Heart left ventricle (tissue), 16 donors: Measurements from ENCODE around the gene FKBP5. TPM values are rescaled to one million over a fixed set of nuclear protein-coding genes. Genes with fewer than 3 reads are reported as not detected.

Source experiments
- ATAC-seq, 4 donors: fragments of 200-7000 bp; cut with Tn5 transposase; one replicate each; pipeline ENCODE4 v1.9.1; 2020 to 2022; ENCODE audit warnings: moderate library complexity in 4 of 4, mild to moderate bottlenecking in 3 of 4, moderate number of reproducible peaks in 1 of 4
- DNase-seq, 5 donors: peaks; one replicate each; pipeline ENCODE4 v3.0.0-alpha.2; 2020
- H3K27ac ChIP-seq, 12 donors: fragments of 200-600 bp; sonication (generic) in 4 of 12; one replicate each; pipeline versions ENCODE4 v1.5.0 to v1.8.0; 2016 to 2022; ENCODE audit warnings: mild to moderate bottlenecking in 2 of 12
- H3K27me3 ChIP-seq, 9 donors: fragments of 200-600 bp; sonication (generic) in 2 of 9; one replicate each; pipeline versions ENCODE4 v1.5.1 to v1.8.0; 2016 to 2022; ENCODE audit warnings: mild to moderate bottlenecking in 3 of 9
- H3K36me3 ChIP-seq, 9 donors: fragments of 200-600 bp; sonication (generic) in 2 of 9; one replicate each; pipeline versions ENCODE4 v1.5.0 to v1.8.0; 2018 to 2022; ENCODE audit warnings: mild to moderate bottlenecking in 2 of 9
- H3K4me1 ChIP-seq, 12 donors: fragments of 200-600 bp; sonication (generic) in 4 of 12; one replicate each; pipeline versions ENCODE4 v1.5.0 to v1.8.0; 2016 to 2022; ENCODE audit warnings: mild to moderate bottlenecking in 3 of 12
- H3K4me3 ChIP-seq, 12 donors: fragments of 200-600 bp; sonication (generic) in 4 of 12; one replicate each; pipeline versions ENCODE4 v1.5.0 to v1.8.0; 2017 to 2022; ENCODE audit warnings: mild to moderate bottlenecking in 9 of 12, moderate library complexity in 4 of 12
- H3K9me3 ChIP-seq, 12 donors: fragments of 200-600 bp; sonication (generic) in 4 of 12; one replicate each; pipeline versions ENCODE4 v1.5.0 to v1.8.0; 2016 to 2022; ENCODE audit warnings: mild to moderate bottlenecking in 1 of 12
- CTCF ChIP-seq, 12 donors: fragments of 200-600 bp; sonication (generic) in 4 of 12; IDR thresholded peaks; one replicate each; pipeline versions ENCODE4 v1.5.0 to v1.8.0; 2018 to 2022; ENCODE audit warnings: antibody characterized with exemption in 12 of 12, mild to moderate bottlenecking in 5 of 12
- POLR2A ChIP-seq, 2 donors: fragments of 450-650 bp; IDR thresholded peaks; one replicate each; pipeline ENCODE4 v1.6.1; 2017; ENCODE audit warnings: antibody characterized with exemption in 2 of 2, mild to moderate bottlenecking in 2 of 2, moderate library complexity in 2 of 2
- WGBS, 4 donors: extraction: QIAGEN DNeasy Blood & Tissue Kit in 2 of 4; methylation state at CpG; one replicate each; pipeline versions ENCODE4 v1.1.5 to v1.1.7; 2013 to 2018; 5-methylcytosine and 5-hydroxymethylcytosine counted together
- intact Hi-C, 10 donors: fragments of 100-400 bp; cut with DNase I; formaldehyde crosslinking; loops; one replicate each; pipeline versions ENCODE4 v1.11.1 to v1.14.2; 2022
- polyA plus RNA-seq, 2 donors: library from polyadenylated mRNA; stranded (reverse); fragments of 200-250 nt; gene quantifications; one replicate each; pipeline ENCODE4 v1.2.3, GENCODE V29; 2013
- total RNA-seq, 9 donors: library from RNA; depleted of rRNA in 2 of 9; stranded (reverse); fragments of >200 nt in 2 of 9; fragmentation: NEBNext Ultra II Directional in 3 of 9; extraction: Animal tissue kit (Norgen Biotek cat#: 25700) in 3 of 9; gene quantifications; one replicate each; pipeline versions ENCODE4 v1.1.0 to v1.2.4, GENCODE V29; 2016 to 2023
- donor health status: ischemic (EF 13 %, LVEDD 7.1; RV severe dilation, severe dysfunction).
- donor health status: healthy with polysubstance abuse.
- donor health status: DM: no; HTN: yes; CAD: no.
- donor health status: DM: no; HTN: no; CAD: no.
- donor health status: ischemic (EF 25% LVEDD 6.9; RV normal size, moderate dysfunction).
- donor health status: ischemic (EF 25% LVEDD 5.7; RV mildly dilated, moderate dysfunction).
- donor health status: healthy.
- donor health status: DM: yes; HTN: yes; CAD: no.
- donor health status: ischemic (EF 35%, LVEDD 5.7; RV mildly dilated, moderate dysfunction).
- donor health status: nonischemic (EF 11% LVEDD 7.7; RV severe dilation, severe dysfunction).
- donor health status: DM: yes; HTN: yes; CAD: no.
- donor health status: PGD.
- donor health status: ischemic (EF 29% LVEDD 5.4; RV normal size, mild dysfunction).
- donor health status: nonischemic (EF 23%, LVEDD 6.1; RV moderate dilation, normal function).

The FKBP5 gene
- total and polyA plus RNA-seq, 11 donors: 19.7 to 351 (median 104) TPM

- DNase-seq (peak in 1 of 5 donors; percentile 33), ATAC-seq (peak in 1 of 4 donors; percentile 16)
- H3K4me3 ChIP-seq: no peak overlapping the region
- 71 to 84% (median 79%) methylated on average over 2 of the region's 2 CpGs for WGBS, 4 donors
- H3K9me3 ChIP-seq: no peaks in the 10 kb centered on the region
- no peaks in the 10 kb centered on the region for H3K27me3 ChIP-seq
- no peaks in the 10 kb centered on the region for H3K36me3 ChIP-seq
- H3K4me1 ChIP-seq: peaks cover 18 to 68% (median 33%) of the 10 kb centered on the region in 12 donors
- intact Hi-C loops: no loop called here
- peak overlapping the region; percentile 67 to 100 (median 82) for H3K27ac ChIP-seq
- no peak for TF ChIP-seq POLR2A (IDR thresholded peaks at IDR 0.05)
- no peak for TF ChIP-seq CTCF (IDR thresholded peaks at IDR 0.05)
Measured at GRCh38 chr6:35718911-35719381, 30.2 kb upstream of the FKBP5 start.

GRCh38 chr6:35718375-35718736, 29.6 kb upstream of the FKBP5 start:
- H3K36me3 ChIP-seq: no peaks in the 10 kb centered on the region
- H3K4me1 ChIP-seq: peaks cover 18 to 62% (median 33%) of the 10 kb centered on the region in 12 donors
- intact Hi-C loops: no loop called here
- H3K27me3 ChIP-seq: no peaks in the 10 kb centered on the region
- no peaks in the 10 kb centered on the region for H3K9me3 ChIP-seq
- peak overlapping the region in 9 of 12 donors; percentile 67 to 100 (median 82) for H3K27ac ChIP-seq
- no peak for DNase-seq
- ATAC-seq: no peak
- TF ChIP-seq CTCF (IDR thresholded peaks at IDR 0.05) (no peak), POLR2A (IDR thresholded peaks at IDR 0.05) (no peak)
- WGBS, 4 donors: 84 to 95% (median 93%) methylated on average over 4 of the region's 4 CpGs
- no peak overlapping the region for H3K4me3 ChIP-seq

- no peaks in the 10 kb centered on the region for H3K27me3 ChIP-seq
- 80 to 82% (median 81%) methylated on average over 14 to 19 of the region's 19 CpGs for WGBS, 4 donors
- H3K27ac ChIP-seq: peak overlapping the region in 3 of 12 donors; percentile 82 to 100 (median 95)
- H3K4me1 ChIP-seq: peaks cover 18 to 57% (median 33%) of the 10 kb centered on the region in 12 donors
- no peak for DNase-seq
- no peaks in the 10 kb centered on the region for H3K9me3 ChIP-seq
- TF ChIP-seq POLR2A (IDR thresholded peaks at IDR 0.05): no peak
- no peak for TF ChIP-seq CTCF (IDR thresholded peaks at IDR 0.05)
- H3K4me3 ChIP-seq: no peak overlapping the region
- no peaks in the 10 kb centered on the region for H3K36me3 ChIP-seq
- ATAC-seq: no peak
- intact Hi-C loops: no loop called here
Measured at GRCh38 chr6:35717449-35718374, 29.0 kb upstream of the FKBP5 start.

- Histone ChIP-seq H3K27ac (no peak overlapping the region), H3K4me3 (no peak overlapping the region), H3K27me3 (no peaks in the 10 kb centered on the region), H3K9me3 (no peaks in the 10 kb centered on the region), H3K4me1 (peaks cover 18 to 48% (median 25%) of the 10 kb centered on the region in 12 donors), H3K36me3 (no peaks in the 10 kb centered on the region)
- 82 to 94% (median 85%) methylated on average over 2 of the region's 2 CpGs for WGBS, 4 donors
- ATAC-seq (no peak), DNase-seq (no peak)
- intact Hi-C loops: no loop called here
- TF ChIP-seq CTCF (IDR thresholded peaks at IDR 0.05): no peak
- no peak for TF ChIP-seq POLR2A (IDR thresholded peaks at IDR 0.05)
Measured at GRCh38 chr6:35716798-35717197, 28.1 kb upstream of the FKBP5 start.
